ENCODE data around the gene MYO10. TPM values are rescaled to one million over a fixed set of nuclear protein-coding genes. Genes with fewer than 3 reads are reported as not detected.
A peak's percentile ranks its signal among the peaks of the same experiment; 100 is the strongest.

Gene MYO10
- polyA plus RNA-seq, 3 donors = 0.23 to 1.1 (median 0.35) TPM

DNA sequence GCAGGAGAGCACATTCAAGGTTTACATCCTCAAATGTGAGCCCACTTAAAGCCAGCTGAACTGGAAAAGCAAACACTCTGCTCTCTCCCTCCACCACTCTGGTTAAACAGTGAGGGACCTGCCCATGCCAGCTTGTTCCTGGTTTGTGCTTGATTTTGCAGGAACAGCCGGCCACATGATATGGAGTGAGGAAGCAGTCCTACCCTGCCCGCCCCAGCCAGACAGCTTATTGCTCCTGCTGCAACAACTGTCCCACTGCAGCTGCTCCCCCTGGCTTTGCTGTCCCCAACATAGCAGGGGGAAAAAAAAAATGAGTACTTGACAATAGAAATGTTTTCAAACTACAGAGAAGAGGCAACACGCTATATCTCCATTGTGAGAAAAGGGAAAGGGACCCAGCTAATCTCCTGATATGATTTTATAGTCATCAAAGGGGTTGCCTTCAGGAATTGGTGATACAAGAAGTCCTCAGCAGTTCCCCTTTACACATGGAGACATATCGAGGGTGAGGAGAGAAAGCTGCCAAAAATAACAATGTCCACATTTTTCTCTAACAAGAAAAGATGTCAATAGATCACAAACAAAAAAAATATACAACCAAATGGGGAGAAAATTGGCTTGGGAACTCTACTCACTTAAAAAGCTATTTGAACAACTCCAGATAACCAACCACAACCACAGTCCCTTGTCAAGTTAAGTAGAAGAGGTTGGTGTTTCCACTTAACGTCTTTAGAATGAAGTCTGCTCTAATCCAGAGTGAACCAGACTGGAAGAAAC lies 4.6 kb downstream of the MYO10 start:
- Histone ChIP-seq H3K9me3 (replicated peaks in 1 of 2; ENCODE audit: control insufficient read depth in 1 of 2, insufficient read depth in 1 of 2, low read length in 2 of 2) (peaks cover 0 to under 1% of the 10 kb centered on the region in 2 donors), H3K27ac (ENCODE audit: low read depth in 1 of 2, low read length in 2 of 2) (no peak overlapping the region), H2AFZ (ENCODE audit: insufficient read depth, low read depth, low read length, poor library complexity, severe bottlenecking) (no peak overlapping the region), H3K36me3 (replicated peaks in 1 of 2; ENCODE audit: control insufficient read depth in 1 of 2, insufficient read depth in 2 of 2, low read length in 2 of 2) (no peaks in the 10 kb centered on the region), H3K4me3 (replicated peaks in 1 of 3; ENCODE audit: low read depth in 2 of 3, low read length in 3 of 3) (no peak overlapping the region), H3K27me3 (ENCODE audit: control insufficient read depth in 2 of 2, insufficient read depth in 2 of 2, low read length in 2 of 2) (peaks cover 31 to 38% of the 10 kb centered on the region in 2 donors), H3K79me2 (ENCODE audit: insufficient read depth, low read length) (no peaks in the 10 kb centered on the region), H3K4me1 (ENCODE audit: control insufficient read depth in 1 of 2, insufficient read depth in 2 of 2, low read length in 2 of 2) (peaks cover 20% of the 10 kb centered on the region in 2 donors), H3K4me2 (replicated peaks; ENCODE audit: extremely low read depth, low read length, poor library complexity, severe bottlenecking) (no peak overlapping the region), H4K20me1 (ENCODE audit: insufficient read depth, low read length) (no peaks in the 10 kb centered on the region), H3K9ac (ENCODE audit: insufficient read depth, low read length, poor library complexity, severe bottlenecking) (no peak overlapping the region)
- peaks cover 39 to 55% (median 45%) of the 10 kb centered on the region in 3 donors for H3K27me3 Mint-ChIP-seq (ENCODE audit: low read depth in 3 of 3)
- DNase-seq = no peak
- intact Hi-C loops (cut with micrococcal nuclease) = loop anchor here in 1 of 2 donors (10.0 kb wide), 2 partner anchors 137 to 203 kb away; no protein-coding TSS in a partner anchor
- H3K9me3 Mint-ChIP-seq = peaks cover 0 to 17% (median 3%) of the 10 kb centered on the region in 7 donors
- H3K36me3 Mint-ChIP-seq = peaks cover 0 to 4% of the 10 kb centered on the region in 2 donors
- H3K4me3 Mint-ChIP-seq = peak overlapping the region in 1 of 2 donors; percentile 46
- peaks cover 21% of the 10 kb centered on the region for H3K4me1 Mint-ChIP-seq
- no peak overlapping the region for H3K27ac Mint-ChIP-seq
- WGBS (ENCODE audit: insufficient coverage) = 80% methylated on average over 1 of the region's 5 CpGs
- TF ChIP-seq, protein P1, sequence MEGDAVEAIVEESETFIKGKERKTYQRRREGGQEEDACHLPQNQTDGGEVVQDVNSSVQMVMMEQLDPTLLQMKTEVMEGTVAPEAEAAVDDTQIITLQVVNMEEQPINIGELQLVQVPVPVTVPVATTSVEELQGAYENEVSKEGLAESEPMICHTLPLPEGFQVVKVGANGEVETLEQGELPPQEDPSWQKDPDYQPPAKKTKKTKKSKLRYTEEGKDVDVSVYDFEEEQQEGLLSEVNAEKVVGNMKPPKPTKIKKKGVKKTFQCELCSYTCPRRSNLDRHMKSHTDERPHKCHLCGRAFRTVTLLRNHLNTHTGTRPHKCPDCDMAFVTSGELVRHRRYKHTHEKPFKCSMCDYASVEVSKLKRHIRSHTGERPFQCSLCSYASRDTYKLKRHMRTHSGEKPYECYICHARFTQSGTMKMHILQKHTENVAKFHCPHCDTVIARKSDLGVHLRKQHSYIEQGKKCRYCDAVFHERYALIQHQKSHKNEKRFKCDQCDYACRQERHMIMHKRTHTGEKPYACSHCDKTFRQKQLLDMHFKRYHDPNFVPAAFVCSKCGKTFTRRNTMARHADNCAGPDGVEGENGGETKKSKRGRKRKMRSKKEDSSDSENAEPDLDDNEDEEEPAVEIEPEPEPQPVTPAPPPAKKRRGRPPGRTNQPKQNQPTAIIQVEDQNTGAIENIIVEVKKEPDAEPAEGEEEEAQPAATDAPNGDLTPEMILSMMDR (IDR thresholded peaks at IDR 0.05) = no peak

DNA sequence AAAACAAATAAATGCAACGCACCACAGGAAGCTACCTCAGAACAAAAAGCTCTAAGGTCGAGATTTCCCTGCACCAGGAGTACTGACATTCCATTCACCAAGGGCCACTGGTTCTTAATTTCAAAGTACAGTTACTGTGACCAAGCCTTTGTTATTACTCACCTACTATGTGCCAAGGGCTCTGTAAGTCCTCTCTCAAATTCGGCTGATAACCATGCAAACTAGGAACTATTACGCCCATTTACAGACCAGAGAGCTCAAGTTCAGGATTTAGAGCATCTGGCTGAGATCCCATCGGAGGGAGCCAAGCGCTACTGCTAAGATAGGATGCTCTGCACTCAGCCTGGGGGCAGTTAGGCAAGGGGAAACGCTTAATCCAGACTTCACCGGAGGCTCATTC lies 5.6 kb downstream of the MYO10 start:
- peaks cover 16% of the 10 kb centered on the region for H3K4me1 Mint-ChIP-seq
- H3K4me2 ChIP-seq (replicated peaks; ENCODE audit: extremely low read depth, low read length, poor library complexity, severe bottlenecking) = no peak overlapping the region
- H3K27ac ChIP-seq (ENCODE audit: low read depth in 1 of 2, low read length in 2 of 2) = no peak overlapping the region
- no peak overlapping the region for H3K4me3 ChIP-seq (replicated peaks in 1 of 3; ENCODE audit: low read depth in 2 of 3, low read length in 3 of 3)
- no peak overlapping the region for H3K9ac ChIP-seq (ENCODE audit: insufficient read depth, low read length, poor library complexity, severe bottlenecking)
- peaks cover 10 to 14% of the 10 kb centered on the region in 2 donors for H3K4me1 ChIP-seq (ENCODE audit: control insufficient read depth in 1 of 2, insufficient read depth in 2 of 2, low read length in 2 of 2)
- no peaks in the 10 kb centered on the region for H3K79me2 ChIP-seq (ENCODE audit: insufficient read depth, low read length)
- H3K9me3 Mint-ChIP-seq = peaks cover 0 to 13% (median 5%) of the 10 kb centered on the region in 7 donors
- DNase-seq = no peak
- intact Hi-C loops (cut with micrococcal nuclease) = loop anchor here in 1 of 2 donors (10.0 kb wide), 2 partner anchors 136 to 204 kb away; no protein-coding TSS in a partner anchor
- no peaks in the 10 kb centered on the region for H3K36me3 ChIP-seq (replicated peaks in 1 of 2; ENCODE audit: control insufficient read depth in 1 of 2, insufficient read depth in 2 of 2, low read length in 2 of 2)
- H3K27ac Mint-ChIP-seq = no peak overlapping the region
- TF ChIP-seq, protein P1 (IDR thresholded peaks at IDR 0.05) = no peak
- peaks cover 0 to 4% of the 10 kb centered on the region in 2 donors for H3K9me3 ChIP-seq (replicated peaks in 1 of 2; ENCODE audit: control insufficient read depth in 1 of 2, insufficient read depth in 1 of 2, low read length in 2 of 2)
- H3K27me3 Mint-ChIP-seq (ENCODE audit: low read depth in 3 of 3) = peaks cover 38 to 47% (median 40%) of the 10 kb centered on the region in 3 donors
- no peak overlapping the region for H3K4me3 Mint-ChIP-seq
- 98% methylated on average over 5 of the region's 8 CpGs for WGBS (ENCODE audit: insufficient coverage)
- H2AFZ ChIP-seq (ENCODE audit: insufficient read depth, low read depth, low read length, poor library complexity, severe bottlenecking) = no peak overlapping the region
- peaks cover 31 to 38% of the 10 kb centered on the region in 2 donors for H3K27me3 ChIP-seq (ENCODE audit: control insufficient read depth in 2 of 2, insufficient read depth in 2 of 2, low read length in 2 of 2)
- H4K20me1 ChIP-seq (ENCODE audit: insufficient read depth, low read length) = no peaks in the 10 kb centered on the region
- peaks cover 0 to 4% of the 10 kb centered on the region in 2 donors for H3K36me3 Mint-ChIP-seq
